ENCODE measurements around the gene MINDY4.

MINDY4 gene

GRCh38 chr7:30884881-30885280, 113.7 kb downstream of the MINDY4 start:
- no peak for DNase-seq

DNA sequence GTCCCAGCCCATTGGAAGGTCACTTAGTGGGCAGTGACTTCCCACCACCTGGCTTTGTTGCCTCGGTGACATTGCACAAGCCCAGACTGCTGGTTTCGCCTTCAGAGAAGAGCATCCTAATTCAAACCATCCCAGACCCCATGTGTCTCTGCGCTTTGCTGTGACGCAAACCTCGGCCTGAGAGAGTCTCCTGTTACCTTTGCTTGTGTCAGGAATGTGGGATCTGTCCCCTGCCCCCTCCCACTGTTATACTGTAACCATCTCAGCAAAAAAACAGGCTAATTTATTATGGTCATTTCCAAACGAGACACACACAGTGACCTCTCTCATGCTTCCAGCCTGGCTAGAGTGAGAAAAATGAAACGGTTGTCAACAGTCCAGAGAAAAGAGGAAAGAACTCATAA, 115.4 kb downstream of the MINDY4 start:
- DNase-seq: no peak

DNA sequence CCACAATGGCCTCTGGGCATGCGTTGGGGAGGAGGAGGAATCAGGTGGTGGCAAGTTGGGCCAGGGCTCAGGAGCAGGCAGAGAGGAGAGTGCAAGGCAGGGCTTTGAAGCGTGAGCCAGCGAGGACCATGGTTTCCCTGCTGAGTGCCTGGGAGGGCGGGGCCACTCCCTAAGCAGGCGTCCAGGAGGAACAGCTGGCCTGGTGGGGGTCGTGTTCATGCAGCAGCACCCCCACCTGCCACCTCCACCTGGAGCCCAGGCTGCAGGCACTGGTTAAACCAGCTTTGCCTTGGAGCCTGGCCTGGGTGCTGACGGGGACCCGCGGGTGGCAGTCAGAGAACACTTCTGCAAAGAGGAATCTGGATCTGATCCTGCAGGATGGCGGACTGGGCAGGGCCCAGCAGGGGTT, 116.3 kb downstream of the MINDY4 start:
- DNase-seq: no peak

DNA sequence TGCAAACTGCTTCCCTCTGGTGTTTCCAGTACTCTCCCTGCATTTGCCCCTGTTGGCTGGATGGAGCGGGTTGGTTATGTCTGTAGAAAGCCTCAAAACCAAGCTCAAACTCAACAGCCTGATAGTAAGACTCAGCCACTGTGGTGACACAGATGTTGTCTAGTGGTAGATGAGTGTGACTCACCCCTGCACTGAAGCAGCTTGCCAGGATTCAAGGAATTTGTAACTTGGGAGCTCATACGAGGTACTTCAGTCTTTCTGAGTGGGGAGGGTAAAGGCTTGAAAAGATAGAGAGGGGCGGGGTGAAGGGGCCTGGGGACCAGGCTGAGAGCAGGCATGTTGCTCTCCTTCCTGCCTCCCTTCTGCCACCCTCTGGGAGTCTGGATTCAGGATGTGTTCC, 117.5 kb downstream of the MINDY4 start:
- DNase-seq: no peak

DNA sequence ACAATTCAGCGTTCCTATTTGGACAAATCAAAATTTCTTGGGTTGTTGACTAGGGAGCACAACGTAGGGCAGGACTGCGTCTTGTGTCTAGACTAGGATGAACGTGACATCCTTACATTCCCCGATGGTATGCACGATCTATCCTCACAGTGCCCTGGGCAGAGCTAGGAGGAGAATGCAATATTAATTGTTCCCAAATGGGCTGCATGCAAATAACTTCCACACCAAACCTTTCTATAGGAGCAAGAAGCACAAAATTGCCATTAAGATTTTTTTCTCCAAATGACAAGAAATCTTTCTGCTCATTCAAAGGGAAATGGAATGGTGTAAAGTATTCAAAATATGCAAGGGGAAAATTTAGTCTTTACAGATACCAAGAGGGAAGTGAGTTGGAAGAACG, 119.0 kb downstream of the MINDY4 start:
- DNase-seq: no peak

GRCh38 chr7:30893357-30893756, 122.1 kb downstream of the MINDY4 start:
- no peak for DNase-seq

GRCh38 chr7:30894009-30894408, 122.8 kb downstream of the MINDY4 start:
- no peak for DNase-seq

- no peak for DNase-seq
Measured at GRCh38 chr7:30894866-30895605, 123.8 kb downstream of the MINDY4 start.

DNA sequence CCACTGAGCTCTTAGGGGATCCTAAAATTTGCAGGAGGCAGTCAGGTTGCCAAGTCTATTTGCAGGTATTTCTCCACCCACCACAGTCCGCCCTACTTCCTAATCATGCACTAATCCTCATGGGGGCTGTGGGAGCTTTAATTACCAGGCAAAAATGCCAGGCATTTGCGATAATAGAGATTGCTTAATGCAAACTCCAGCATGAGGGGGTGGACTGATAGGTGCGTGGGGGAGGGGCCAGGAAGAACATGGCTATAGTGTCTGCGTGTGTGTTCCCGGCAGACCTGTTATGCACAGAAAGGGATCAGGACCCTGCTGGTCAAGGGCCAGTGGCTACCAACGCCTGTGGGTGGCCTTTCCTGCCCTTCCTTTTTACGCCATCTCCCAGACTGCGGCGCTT, 124.8 kb downstream of the MINDY4 start:
- DNase-seq: no peak

GRCh38 chr7:30896783-30897637, 125.8 kb downstream of the MINDY4 start:
- DNase-seq: no peak

DNA sequence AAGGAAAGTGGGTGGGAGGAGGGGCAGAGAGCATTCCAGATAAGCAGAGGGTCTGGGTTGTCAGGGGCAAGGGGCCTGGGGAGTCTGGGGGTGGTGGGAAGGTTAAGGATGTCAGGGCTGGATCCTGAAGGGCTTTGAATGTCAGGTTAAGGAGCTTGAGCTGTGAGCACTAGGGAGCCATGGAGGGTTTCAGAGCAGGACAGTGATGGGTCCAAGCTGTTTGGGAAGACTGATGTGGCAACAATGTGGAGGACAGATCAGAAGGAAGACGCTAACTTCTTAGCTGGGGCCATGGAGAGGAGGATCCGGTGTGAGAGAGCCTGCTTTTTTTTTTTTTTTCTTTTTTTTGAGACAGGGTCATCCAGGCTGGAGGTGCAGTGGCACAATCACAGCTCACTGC, 126.6 kb downstream of the MINDY4 start:
- no peak for DNase-seq

DNA sequence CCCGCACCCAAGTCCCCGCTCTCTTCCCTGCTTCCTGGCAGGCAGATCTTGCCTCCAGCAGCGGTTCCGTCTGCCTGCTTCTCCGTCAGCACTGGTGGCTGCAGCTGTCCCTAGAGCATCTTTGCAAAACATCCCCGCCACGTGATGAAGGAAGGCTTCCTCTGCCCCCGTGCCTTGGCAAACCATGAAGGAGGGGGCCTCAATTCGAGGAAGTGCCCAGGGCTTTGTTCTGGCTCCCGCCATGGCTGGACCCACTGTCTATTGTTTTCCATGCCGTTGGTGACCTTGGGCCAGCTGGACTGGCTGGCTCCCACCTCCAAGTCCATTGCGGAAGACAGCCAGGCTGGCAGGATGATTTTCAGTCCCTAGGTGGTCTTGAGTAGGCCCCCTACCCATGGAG, 127.2 kb downstream of the MINDY4 start:
- DNase-seq: no peak

DNA sequence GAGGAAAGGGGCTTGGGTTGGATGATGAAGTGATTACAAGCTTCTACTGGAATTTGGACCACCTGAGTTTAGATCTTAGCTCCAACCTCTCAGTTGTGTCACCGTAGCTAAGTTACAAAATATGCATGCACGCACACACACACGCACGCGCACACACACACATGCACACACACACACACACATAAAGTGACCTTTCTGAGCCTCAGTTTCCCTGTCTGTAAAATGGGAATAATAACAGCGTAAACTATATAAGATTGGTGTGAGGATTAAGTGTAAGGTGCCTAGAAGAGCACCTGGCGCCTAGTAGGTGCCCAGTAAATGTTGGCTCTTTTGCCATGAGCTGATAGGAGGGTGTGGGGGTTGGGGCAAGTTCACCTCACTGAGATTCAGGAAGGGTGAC, 127.8 kb downstream of the MINDY4 start:
- DNase-seq: no peak

DNA sequence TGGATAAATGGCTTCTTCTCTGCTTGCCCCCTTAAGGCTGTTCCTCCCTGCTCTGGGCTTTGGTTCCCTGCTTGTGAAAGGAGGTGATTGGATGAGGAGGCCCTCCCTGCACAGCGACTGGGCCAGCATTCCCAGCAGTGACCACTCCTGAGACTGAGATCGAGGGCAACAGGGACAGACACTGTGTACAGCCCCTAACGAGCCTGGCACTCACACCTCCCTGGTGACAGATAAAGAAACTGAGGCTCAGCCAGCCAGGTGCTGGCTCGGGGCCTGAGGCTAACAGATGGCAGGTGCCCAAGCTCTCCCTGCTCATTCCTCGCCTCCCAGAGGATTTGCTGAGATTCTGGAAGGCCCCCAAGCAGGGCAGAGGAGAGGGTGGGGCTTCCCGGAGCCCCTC, 128.4 kb downstream of the MINDY4 start:
- DNase-seq: no peak

GRCh38 chr7:30900053-30900452, 128.8 kb downstream of the MINDY4 start:
- no peak for DNase-seq

GRCh38 chr7:30900803-30901362, 129.7 kb downstream of the MINDY4 start:
- no peak for DNase-seq

GRCh38 chr7:30901856-30902255, 130.6 kb downstream of the MINDY4 start:
- no peak for DNase-seq

- DNase-seq: no peak
Measured at GRCh38 chr7:30902466-30902865, 131.2 kb downstream of the MINDY4 start.

DNA sequence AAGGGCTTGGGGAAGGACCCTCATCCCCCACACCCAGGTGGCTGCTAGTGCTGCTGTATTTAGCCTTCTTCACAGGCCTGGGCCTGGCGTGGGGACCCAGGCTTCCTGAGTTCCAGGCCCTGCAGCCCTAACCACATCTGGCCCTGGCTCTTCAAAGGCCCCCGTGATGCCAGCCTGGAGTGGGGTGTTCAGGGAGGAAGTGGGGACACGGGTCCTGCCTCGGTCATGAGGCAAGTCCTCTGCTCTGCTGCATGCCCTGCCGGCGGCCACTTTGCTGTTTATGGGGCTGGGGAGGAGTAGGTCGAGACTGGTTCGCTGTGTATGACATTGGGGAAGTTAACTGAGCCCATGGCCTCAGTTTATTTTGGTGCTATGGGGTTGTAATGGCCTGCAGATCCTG, 131.9 kb downstream of the MINDY4 start:
- DNase-seq: no peak

DNA sequence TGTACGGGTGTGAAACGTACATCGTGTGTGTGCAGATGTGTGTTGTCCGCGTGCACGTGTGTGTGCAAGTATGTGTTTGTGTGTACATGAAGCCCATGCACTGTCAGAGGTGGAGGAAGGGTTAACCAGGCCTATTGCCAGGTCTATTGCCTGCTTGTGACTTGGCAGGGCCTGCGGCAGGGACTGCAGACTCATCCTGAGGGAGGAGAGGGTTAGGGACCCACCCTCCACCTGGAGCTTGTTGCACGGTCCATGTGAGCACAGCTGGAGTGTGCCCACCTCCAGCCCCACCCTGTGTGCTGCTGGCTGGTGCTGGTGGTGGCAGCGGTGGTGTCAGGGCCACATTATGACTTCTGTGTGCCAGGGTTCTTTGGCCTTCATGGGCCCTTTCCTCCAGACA, 133.3 kb downstream of the MINDY4 start:
- DNase-seq: no peak

- DNase-seq: no peak
Measured at GRCh38 chr7:30905078-30906012, 134.1 kb downstream of the MINDY4 start.

GRCh38 chr7:30906014-30906413, 134.8 kb downstream of the MINDY4 start:
- no peak for DNase-seq
